Activated T-cell treated with anti-CD3 and anti-CD28 coated beads, Interleukin-2, amount 50 U/mL, for 1 hour (primary cell): ENCODE data around the gene FAM53B.
"Not testable (repeated sequence)": the region's sequence is repeated elsewhere in the genome, so short reads cannot be mapped to it uniquely, and the experiment has no call there.

Experiments
- DNase-seq: peaks from one replicate; pipeline ENCODE4 v3.0.0-alpha.2; 2020

FAM53B gene

GRCh38 chr10:124744102-124745050 lies at the start of gene FAM53B:
Gene FAM53B, minus strand, starts transcription at chr10:124744378. Its CDS starts 37,665 bp downstream, at chr10:124706713.
- DNase-seq = peak; percentile 85

GRCh38 chr10:124792998-124793352 lies 48.8 kb upstream of the FAM53B start:
- no peak for DNase-seq

- peak; percentile 88 for DNase-seq
These were observed 47.6 kb upstream of the FAM53B start, which contains the start of gene EEF1AKMT2 for GRCh38 chr10:124791547-124792348. Gene EEF1AKMT2, minus strand, starts transcription at chr10:124791887. Its CDS starts 54 bp downstream, at chr10:124791833.

- not testable (repeated sequence) for DNase-seq
These were observed 38.7 kb upstream of the FAM53B start for GRCh38 chr10:124782900-124783299.

- no peak for DNase-seq
These were observed 24.6 kb upstream of the FAM53B start for GRCh38 chr10:124768791-124769190.

- no peak for DNase-seq
These were observed 21.1 kb upstream of the FAM53B start for GRCh38 chr10:124765256-124765655.

- DNase-seq = no peak
These were observed 19.1 kb upstream of the FAM53B start for GRCh38 chr10:124763267-124763666.

GRCh38 chr10:124762281-124762680 lies 18.1 kb upstream of the FAM53B start:
- no peak for DNase-seq

GRCh38 chr10:124756156-124756903 lies 12.2 kb upstream of the FAM53B start:
- DNase-seq = no peak

- DNase-seq = no peak
These were observed 11.4 kb upstream of the FAM53B start for GRCh38 chr10:124755581-124755980.

- no peak for DNase-seq
These were observed 10.0 kb upstream of the FAM53B start for GRCh38 chr10:124754227-124754626.

- DNase-seq = no peak
These were observed 4.9 kb upstream of the FAM53B start for GRCh38 chr10:124748953-124749645.

GRCh38 chr10:124748166-124748565 lies 4.0 kb upstream of the FAM53B start:
- DNase-seq = no peak

- DNase-seq = no peak
These were observed 3.6 kb upstream of the FAM53B start for GRCh38 chr10:124747745-124748144.

GRCh38 chr10:124746992-124747391 lies 2.8 kb upstream of the FAM53B start:
- no peak for DNase-seq

GRCh38 chr10:124746447-124746846 lies 2.3 kb upstream of the FAM53B start:
- DNase-seq = not testable (repeated sequence)

- DNase-seq = no peak
These were observed 1.5 kb upstream of the FAM53B start for GRCh38 chr10:124745673-124746072.

- DNase-seq = no peak
These were observed 1.1 kb upstream of the FAM53B start for GRCh38 chr10:124745252-124745651.

GRCh38 chr10:124743191-124744101 lies 732 bp downstream of the FAM53B start:
- DNase-seq = peak; percentile 51

GRCh38 chr10:124742413-124743190 lies 1.6 kb downstream of the FAM53B start:
- no peak for DNase-seq
